Ovary (tissue), 9 donors: ENCODE measurements around the gene SLC22A14. TPM values are rescaled to one million over a fixed set of nuclear protein-coding genes. Genes with fewer than 3 reads are reported as not detected.

Experiments used
- DNase-seq, 5 donors: peaks; one replicate each; pipeline ENCODE4 v3.0.0-alpha.2; 2019 to 2020
- H3K27ac ChIP-seq, 2 donors: fragments of 200-600 bp; one replicate each; pipeline versions ENCODE4 v1.5.1 to v1.8.0; 2019 to 2022
- H3K27me3 ChIP-seq: fragments of 200-600 bp; one replicate; pipeline ENCODE4 v1.8.0; 2022
- H3K36me3 ChIP-seq: fragments of 200-600 bp; sonication (generic); one replicate; pipeline ENCODE4 v1.5.1; 2019
- H3K4me1 ChIP-seq: one replicate; pipeline ENCODE4 v1.8.1; 2013; ENCODE audit warnings: mild to moderate bottlenecking, moderate library complexity; ENCODE audit not compliant: insufficient read depth
- H3K4me3 ChIP-seq: fragments of 200-600 bp; sonication (generic); one replicate; pipeline ENCODE4 v1.5.1; 2017
- H3K9me3 ChIP-seq, 2 donors: fragments of 200-600 bp in 1 of 2; sonication (generic) in 1 of 2; one replicate each; pipeline versions ENCODE4 v1.5.1 to v1.8.1; 2013 to 2019; ENCODE audit warnings: mild to moderate bottlenecking in 1 of 2, moderate library complexity in 1 of 2
- EP300 ChIP-seq: sonication (generic); formaldehyde crosslinking; IDR thresholded peaks from one replicate; pipeline ENCODE4 v1.6.1; 2017; ENCODE audit warnings: antibody characterized with exemption
- POLR2A ChIP-seq: fragments of 450-650 bp; IDR thresholded peaks from one replicate; pipeline ENCODE4 v1.6.1; 2017; ENCODE audit warnings: antibody characterized with exemption, mild to moderate bottlenecking, moderate library complexity
- WGBS, 3 donors: extraction: QIAGEN DNeasy Blood & Tissue Kit in 1 of 3; methylation state at CpG; one replicate each; pipeline versions ENCODE4 v1.1.5 to v1.1.7; 2013 to 2017; 5-methylcytosine and 5-hydroxymethylcytosine counted together
- intact Hi-C, 4 donors: fragments of 100-400 bp; cut with DNase I; formaldehyde crosslinking; loops; one replicate each; pipeline versions ENCODE4 v1.11.0 to v1.15.1; 2022 to 2023
- polyA plus RNA-seq, 2 donors: library from polyadenylated mRNA; stranded (reverse); fragments of 200-250 nt in 1 of 2; fragments of 350-450 nt in 1 of 2; fragmentation: Illumina TruSeq in 1 of 2; extraction: RNeasy Lipid Tissue Mini Kit (QIAGEN cat#74804) in 1 of 2; gene quantifications; one replicate each; pipeline ENCODE4 v1.2.3, GENCODE V29; 2013 to 2014
- total RNA-seq, 7 donors: library from RNA; depleted of rRNA in 2 of 7; stranded (reverse); fragments of >200 nt in 2 of 7; fragmentation: NEBNext Ultra II Directional in 3 of 7; extraction: Animal tissue kit (Norgen Biotek cat#: 25700) in 3 of 7; gene quantifications; one replicate each; pipeline versions ENCODE4 v1.1.0 to v1.2.4, GENCODE V29; 2016 to 2023
- TF ChIP-seq, protein P1 (sequence below), 3 donors: fragments of 450-650 bp in 2 of 3; fragments of 200-600 bp in 1 of 3; IDR thresholded peaks; one replicate each; pipeline versions ENCODE4 v1.5.1 to v1.8.0; 2016 to 2022; ENCODE audit warnings: antibody characterized with exemption in 3 of 3, mild to moderate bottlenecking in 1 of 3
- donor health status: DM: no; HTN: no; CAD: no; lungs with moderate emphysema.
- donor health status: DM: no; HTN: no; CAD: no.
- donor health status: Bipolar disorder and iron deficiency.
- donor health status: DM: yes; HTN: yes; CAD: no.
- donor health status: DM: no; HTN: no; CAD: no.
- donor health status: DM: yes; HTN: yes; CAD: no.

The SLC22A14 gene
- total and polyA plus RNA-seq, 9 donors, result 0.12 to 0.55 TPM; not detected in 7

DNA sequence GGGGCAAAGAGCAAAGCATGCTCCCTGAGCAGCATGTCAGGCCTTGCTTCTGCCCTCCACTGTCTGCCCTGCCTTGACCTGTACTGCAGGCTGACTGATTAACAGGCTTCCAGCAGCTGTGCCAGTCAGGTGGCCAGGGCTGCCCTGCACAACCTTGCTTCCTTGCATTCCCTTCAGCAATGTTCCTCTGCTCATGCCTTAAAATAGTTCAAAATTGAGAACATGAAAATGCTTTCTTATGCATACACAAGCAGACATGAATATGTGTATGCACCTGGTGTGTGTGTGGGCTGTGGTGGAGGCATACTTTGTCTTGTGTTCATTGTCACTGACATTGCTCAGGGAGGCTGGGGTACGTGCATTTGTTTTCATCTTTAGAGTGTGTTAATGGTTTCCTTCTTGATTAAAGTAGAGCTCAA, 17.7 kb upstream of the SLC22A14 start:
- no peaks in the 10 kb centered on the region for H3K36me3 ChIP-seq
- H3K4me1 ChIP-seq, result no peaks in the 10 kb centered on the region
- DNase-seq, result no peak
- intact Hi-C loops, result no loop called here
- TF ChIP-seq EP300, result no peak
- TF ChIP-seq POLR2A, result no peak
- TF ChIP-seq, protein P1, sequence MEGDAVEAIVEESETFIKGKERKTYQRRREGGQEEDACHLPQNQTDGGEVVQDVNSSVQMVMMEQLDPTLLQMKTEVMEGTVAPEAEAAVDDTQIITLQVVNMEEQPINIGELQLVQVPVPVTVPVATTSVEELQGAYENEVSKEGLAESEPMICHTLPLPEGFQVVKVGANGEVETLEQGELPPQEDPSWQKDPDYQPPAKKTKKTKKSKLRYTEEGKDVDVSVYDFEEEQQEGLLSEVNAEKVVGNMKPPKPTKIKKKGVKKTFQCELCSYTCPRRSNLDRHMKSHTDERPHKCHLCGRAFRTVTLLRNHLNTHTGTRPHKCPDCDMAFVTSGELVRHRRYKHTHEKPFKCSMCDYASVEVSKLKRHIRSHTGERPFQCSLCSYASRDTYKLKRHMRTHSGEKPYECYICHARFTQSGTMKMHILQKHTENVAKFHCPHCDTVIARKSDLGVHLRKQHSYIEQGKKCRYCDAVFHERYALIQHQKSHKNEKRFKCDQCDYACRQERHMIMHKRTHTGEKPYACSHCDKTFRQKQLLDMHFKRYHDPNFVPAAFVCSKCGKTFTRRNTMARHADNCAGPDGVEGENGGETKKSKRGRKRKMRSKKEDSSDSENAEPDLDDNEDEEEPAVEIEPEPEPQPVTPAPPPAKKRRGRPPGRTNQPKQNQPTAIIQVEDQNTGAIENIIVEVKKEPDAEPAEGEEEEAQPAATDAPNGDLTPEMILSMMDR (IDR thresholded peaks at IDR 0.05), result no peak
- no peak overlapping the region for H3K27ac ChIP-seq
- no peaks in the 10 kb centered on the region for H3K27me3 ChIP-seq
- no peaks in the 10 kb centered on the region for H3K9me3 ChIP-seq
- WGBS, 3 donors, result 0 to 3% (median 0%) methylated on average over 1 of the region's 1 CpG
- no peak overlapping the region for H3K4me3 ChIP-seq

DNA sequence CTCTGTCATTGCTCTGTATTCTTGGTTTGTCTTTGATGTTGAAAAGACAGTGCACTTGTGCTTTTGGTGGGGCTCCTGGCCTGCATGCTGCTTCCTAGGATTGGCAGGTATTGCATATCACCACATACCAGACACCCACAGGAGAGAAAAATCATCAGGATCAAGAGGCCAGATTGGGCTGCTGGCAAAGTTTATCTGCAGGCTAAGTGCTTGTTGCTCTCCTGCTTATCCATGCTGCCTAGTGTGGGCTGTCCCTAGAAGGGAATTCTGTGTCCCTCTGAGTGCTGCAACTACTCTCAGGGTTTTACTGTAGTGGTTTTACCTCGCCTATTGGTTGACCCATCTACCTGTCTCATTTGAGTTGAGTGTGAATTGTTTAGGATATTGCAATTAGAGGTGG, 17.3 kb upstream of the SLC22A14 start:
- WGBS, 3 donors, result 74 to 91% (median 76%) methylated on average over 1 of the region's 1 CpG
- Histone ChIP-seq H3K27ac (no peak overlapping the region), H3K9me3 (no peaks in the 10 kb centered on the region), H3K4me3 (no peak overlapping the region), H3K36me3 (no peaks in the 10 kb centered on the region), H3K27me3 (no peaks in the 10 kb centered on the region), H3K4me1 (no peaks in the 10 kb centered on the region)
- no peak for DNase-seq
- TF ChIP-seq EP300 (no peak), POLR2A (no peak)
- TF ChIP-seq, protein P1 (IDR thresholded peaks at IDR 0.05), result no peak
- intact Hi-C loops, result no loop called here

DNA sequence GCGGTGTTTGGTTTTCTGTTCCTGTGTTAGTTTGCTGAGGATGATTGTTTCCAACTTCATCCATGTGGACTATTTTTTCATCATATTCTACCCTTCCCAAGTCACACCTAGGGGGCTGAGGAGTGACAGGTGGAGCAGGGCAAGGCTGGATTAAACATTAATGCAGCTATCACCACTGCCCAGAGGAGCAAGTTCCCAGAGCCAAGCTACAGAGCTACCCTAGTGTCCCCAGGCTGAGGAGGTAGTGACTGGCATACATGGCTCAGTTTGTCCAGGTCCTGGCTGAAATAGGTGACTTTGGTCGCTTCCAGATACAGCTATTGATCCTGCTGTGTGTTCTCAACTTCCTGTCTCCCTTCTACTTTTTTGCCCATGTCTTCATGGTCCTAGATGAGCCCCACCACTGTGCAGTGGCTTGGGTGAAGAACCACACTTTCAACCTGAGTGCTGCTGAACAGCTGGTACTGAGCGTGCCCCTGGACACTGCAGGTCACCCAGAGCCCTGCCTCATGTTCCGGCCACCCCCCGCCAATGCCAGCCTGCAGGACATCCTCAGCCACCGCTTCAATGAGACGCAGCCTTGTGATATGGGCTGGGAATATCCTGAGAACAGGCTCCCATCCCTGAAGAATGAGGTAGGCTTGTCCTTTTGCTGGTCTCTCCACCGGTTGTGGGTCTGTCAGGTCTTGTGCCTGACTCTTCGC, 16.3 kb upstream of the SLC22A14 start, which contains the start of gene SLC22A13:
SLC22A13 (plus strand) TSS at position 209 of the 704 bp plus-strand sequence; CDS start at position 258, 49 bp downstream.
- H3K36me3 ChIP-seq, result no peaks in the 10 kb centered on the region
- no peaks in the 10 kb centered on the region for H3K4me1 ChIP-seq
- DNase-seq, result no peak
- H3K9me3 ChIP-seq, result no peaks in the 10 kb centered on the region
- H3K27me3 ChIP-seq, result no peaks in the 10 kb centered on the region
- TF ChIP-seq POLR2A (no peak), EP300 (no peak)
- TF ChIP-seq, protein P1 (IDR thresholded peaks at IDR 0.05), result no peak
- no peak within 1 kb of the TSS for H3K4me3 ChIP-seq
- no peak within 1 kb of the TSS for H3K27ac ChIP-seq
- WGBS, 3 donors, result 89 to 96% (median 94%) methylated on average over 9 of the region's 9 CpGs
- intact Hi-C loops, result no loop called here

DNA sequence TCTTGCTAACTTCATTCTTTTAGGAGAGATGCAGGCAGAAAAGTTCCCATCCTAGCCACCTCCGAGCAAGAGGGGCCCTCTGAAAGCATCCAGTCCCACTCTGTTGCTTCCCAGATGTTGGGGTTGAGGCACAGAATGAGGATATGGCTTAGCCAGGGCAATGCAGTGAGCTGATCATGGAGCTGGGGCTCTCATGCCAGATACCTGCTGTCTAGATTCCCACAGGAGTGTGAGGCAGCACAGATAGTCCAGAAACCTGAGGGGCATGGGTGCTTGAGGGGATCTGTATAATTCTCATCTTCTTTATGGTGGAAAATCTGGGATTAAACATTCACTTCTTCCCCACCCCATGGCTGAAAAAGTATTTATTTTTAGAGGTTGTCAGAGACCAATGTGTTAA, 15.3 kb upstream of the SLC22A14 start:
- WGBS, 3 donors, result 87 to 95% (median 94%) methylated on average over 1 of the region's 1 CpG
- Histone ChIP-seq H3K36me3 (no peaks in the 10 kb centered on the region), H3K27me3 (no peaks in the 10 kb centered on the region), H3K4me1 (no peaks in the 10 kb centered on the region), H3K27ac (no peak overlapping the region), H3K9me3 (no peaks in the 10 kb centered on the region), H3K4me3 (no peak overlapping the region)
- intact Hi-C loops, result no loop called here
- no peak for TF ChIP-seq POLR2A
- TF ChIP-seq EP300, result no peak
- TF ChIP-seq, protein P1 (IDR thresholded peaks at IDR 0.05), result no peak
- DNase-seq, result no peak
